ENCODE results near the gene MOSPD2. TPM values are rescaled to one million over a fixed set of nuclear protein-coding genes. Genes with fewer than 3 reads are reported as not detected.

The MOSPD2 gene
- total and polyA plus RNA-seq, 5 donors from 2014 or later: 5.5 to 10.8 (median 8.6) TPM

GRCh38 chrX:14930663-14931062 is 57.4 kb downstream of the MOSPD2 start:
- Histone ChIP-seq H3K9me3 (ENCODE audit: control insufficient read depth in 2 of 2, low read length in 2 of 2) (no peaks in the 10 kb centered on the region), H3K27me3 (ENCODE audit: control insufficient read depth, insufficient read depth, low read length) (no peaks in the 10 kb centered on the region), H3K4me1 (ENCODE audit: control insufficient read depth, insufficient read depth, low read length, poor library complexity, severe bottlenecking) (no peaks in the 10 kb centered on the region), H3K4me3 (ENCODE audit: low read depth, low read length) (no peak overlapping the region), H3K36me3 (ENCODE audit: control insufficient read depth, insufficient read depth, low read length) (no peaks in the 10 kb centered on the region), H3K27ac (ENCODE audit: insufficient read depth, low read length, poor library complexity, severe bottlenecking) (no peak overlapping the region)
- no peak overlapping the region for H3K27ac Mint-ChIP-seq
- H3K36me3 Mint-ChIP-seq: no peaks in the 10 kb centered on the region
- no peaks in the 10 kb centered on the region for H3K4me1 Mint-ChIP-seq
- ATAC-seq (ENCODE audit: low read depth in 2 of 2): no peak
- H3K4me3 Mint-ChIP-seq: no peak overlapping the region
- no peaks in the 10 kb centered on the region for H3K9me3 Mint-ChIP-seq
- DNase-seq: no peak
- H3K27me3 Mint-ChIP-seq: no peaks in the 10 kb centered on the region

GRCh38 chrX:14932136-14932535 is 58.9 kb downstream of the MOSPD2 start:
- no peaks in the 10 kb centered on the region for H3K9me3 ChIP-seq (ENCODE audit: control insufficient read depth in 2 of 2, low read length in 2 of 2)
- H3K27me3 ChIP-seq (ENCODE audit: control insufficient read depth, insufficient read depth, low read length): no peaks in the 10 kb centered on the region
- no peak overlapping the region for H3K27ac ChIP-seq (ENCODE audit: insufficient read depth, low read length, poor library complexity, severe bottlenecking)
- Mint-ChIP-seq H3K4me1 (no peaks in the 10 kb centered on the region), H3K9me3 (no peaks in the 10 kb centered on the region), H3K36me3 (no peaks in the 10 kb centered on the region), H3K4me3 (no peak overlapping the region), H3K27ac (no peak overlapping the region), H3K27me3 (no peaks in the 10 kb centered on the region)
- no peak overlapping the region for H3K4me3 ChIP-seq (ENCODE audit: low read depth, low read length)
- no peaks in the 10 kb centered on the region for H3K36me3 ChIP-seq (ENCODE audit: control insufficient read depth, insufficient read depth, low read length)
- ATAC-seq (ENCODE audit: low read depth in 2 of 2) (no peak), DNase-seq (no peak)
- no peaks in the 10 kb centered on the region for H3K4me1 ChIP-seq (ENCODE audit: control insufficient read depth, insufficient read depth, low read length, poor library complexity, severe bottlenecking)

- Mint-ChIP-seq H3K27me3 (no peaks in the 10 kb centered on the region), H3K9me3 (peaks cover 0 to 2% (median 0%) of the 10 kb centered on the region in 7 donors), H3K36me3 (no peaks in the 10 kb centered on the region), H3K4me3 (no peak overlapping the region), H3K4me1 (no peaks in the 10 kb centered on the region), H3K27ac (no peak overlapping the region)
- Histone ChIP-seq H3K9me3 (ENCODE audit: control insufficient read depth in 2 of 2, low read length in 2 of 2) (no peaks in the 10 kb centered on the region), H3K27me3 (ENCODE audit: control insufficient read depth, insufficient read depth, low read length) (no peaks in the 10 kb centered on the region), H3K27ac (ENCODE audit: insufficient read depth, low read length, poor library complexity, severe bottlenecking) (no peak overlapping the region), H3K4me3 (ENCODE audit: low read depth, low read length) (no peak overlapping the region), H3K36me3 (ENCODE audit: control insufficient read depth, insufficient read depth, low read length) (no peaks in the 10 kb centered on the region), H3K4me1 (ENCODE audit: control insufficient read depth, insufficient read depth, low read length, poor library complexity, severe bottlenecking) (no peaks in the 10 kb centered on the region)
- DNase-seq (no peak), ATAC-seq (ENCODE audit: low read depth in 2 of 2) (no peak)
Observed at GRCh38 chrX:14934423-14934822, 61.2 kb downstream of the MOSPD2 start.

- H3K9me3 Mint-ChIP-seq: peaks cover 0 to 2% (median 0%) of the 10 kb centered on the region in 7 donors
Observed at GRCh38 chrX:14936561-14936960, 63.3 kb downstream of the MOSPD2 start.

GRCh38 chrX:14939644-14940043 is 66.4 kb downstream of the MOSPD2 start:
- H3K9me3 Mint-ChIP-seq: peaks cover 0 to 2% (median 0%) of the 10 kb centered on the region in 7 donors
- no peaks in the 10 kb centered on the region for H3K4me1 Mint-ChIP-seq
- no peak overlapping the region for H3K27ac Mint-ChIP-seq
- no peak overlapping the region for H3K4me3 Mint-ChIP-seq
- no peaks in the 10 kb centered on the region for H3K36me3 Mint-ChIP-seq
- ATAC-seq (ENCODE audit: low read depth in 2 of 2): no peak
- no peaks in the 10 kb centered on the region for H3K4me1 ChIP-seq (ENCODE audit: control insufficient read depth, insufficient read depth, low read length, poor library complexity, severe bottlenecking)
- H3K9me3 ChIP-seq (ENCODE audit: control insufficient read depth in 2 of 2, low read length in 2 of 2): no peaks in the 10 kb centered on the region
- H3K27me3 ChIP-seq (ENCODE audit: control insufficient read depth, insufficient read depth, low read length): no peaks in the 10 kb centered on the region
- H3K27me3 Mint-ChIP-seq: peaks cover 4% of the 10 kb centered on the region
- H3K27ac ChIP-seq (ENCODE audit: insufficient read depth, low read length, poor library complexity, severe bottlenecking): no peak overlapping the region
- DNase-seq: no peak
- no peaks in the 10 kb centered on the region for H3K36me3 ChIP-seq (ENCODE audit: control insufficient read depth, insufficient read depth, low read length)
- H3K4me3 ChIP-seq (ENCODE audit: low read depth, low read length): no peak overlapping the region

More at GRCh38 chrX:14936561-14936960, 63.3 kb downstream of the MOSPD2 start:
- no peak for ATAC-seq (ENCODE audit: low read depth in 2 of 2)
- Mint-ChIP-seq H3K36me3 (no peaks in the 10 kb centered on the region), H3K27me3 (no peaks in the 10 kb centered on the region), H3K4me3 (no peak overlapping the region), H3K4me1 (no peaks in the 10 kb centered on the region), H3K27ac (no peak overlapping the region)
- Histone ChIP-seq H3K4me3 (ENCODE audit: low read depth, low read length) (no peak overlapping the region), H3K36me3 (ENCODE audit: control insufficient read depth, insufficient read depth, low read length) (no peaks in the 10 kb centered on the region), H3K27me3 (ENCODE audit: control insufficient read depth, insufficient read depth, low read length) (no peaks in the 10 kb centered on the region), H3K4me1 (ENCODE audit: control insufficient read depth, insufficient read depth, low read length, poor library complexity, severe bottlenecking) (no peaks in the 10 kb centered on the region), H3K27ac (ENCODE audit: insufficient read depth, low read length, poor library complexity, severe bottlenecking) (no peak overlapping the region), H3K9me3 (ENCODE audit: control insufficient read depth in 2 of 2, low read length in 2 of 2) (no peaks in the 10 kb centered on the region)
- DNase-seq: no peak

GRCh38 chrX:14941301-14941700 is 68.1 kb downstream of the MOSPD2 start:
- Histone ChIP-seq H3K4me1 (ENCODE audit: control insufficient read depth, insufficient read depth, low read length, poor library complexity, severe bottlenecking) (no peaks in the 10 kb centered on the region), H3K4me3 (ENCODE audit: low read depth, low read length) (no peak overlapping the region), H3K27me3 (ENCODE audit: control insufficient read depth, insufficient read depth, low read length) (no peaks in the 10 kb centered on the region), H3K27ac (ENCODE audit: insufficient read depth, low read length, poor library complexity, severe bottlenecking) (no peak overlapping the region), H3K9me3 (ENCODE audit: control insufficient read depth in 2 of 2, low read length in 2 of 2) (no peaks in the 10 kb centered on the region), H3K36me3 (ENCODE audit: control insufficient read depth, insufficient read depth, low read length) (no peaks in the 10 kb centered on the region)
- no peaks in the 10 kb centered on the region for H3K4me1 Mint-ChIP-seq
- H3K27ac Mint-ChIP-seq: no peak overlapping the region
- H3K27me3 Mint-ChIP-seq: peaks cover 4% of the 10 kb centered on the region
- H3K36me3 Mint-ChIP-seq: no peaks in the 10 kb centered on the region
- ATAC-seq (ENCODE audit: low read depth in 2 of 2): no peak
- no peak for DNase-seq
- H3K9me3 Mint-ChIP-seq: peaks cover 0 to 2% (median 0%) of the 10 kb centered on the region in 7 donors
- no peak overlapping the region for H3K4me3 Mint-ChIP-seq

- Mint-ChIP-seq H3K27ac (no peak overlapping the region), H3K36me3 (no peaks in the 10 kb centered on the region), H3K4me3 (no peak overlapping the region), H3K9me3 (peaks cover 0 to 4% (median 0%) of the 10 kb centered on the region in 7 donors), H3K4me1 (no peaks in the 10 kb centered on the region), H3K27me3 (peaks cover 4% of the 10 kb centered on the region)
- DNase-seq (no peak), ATAC-seq (ENCODE audit: low read depth in 2 of 2) (no peak)
- Histone ChIP-seq H3K36me3 (ENCODE audit: control insufficient read depth, insufficient read depth, low read length) (no peaks in the 10 kb centered on the region), H3K27ac (ENCODE audit: insufficient read depth, low read length, poor library complexity, severe bottlenecking) (no peak overlapping the region), H3K9me3 (ENCODE audit: control insufficient read depth in 2 of 2, low read length in 2 of 2) (no peaks in the 10 kb centered on the region), H3K27me3 (ENCODE audit: control insufficient read depth, insufficient read depth, low read length) (no peaks in the 10 kb centered on the region), H3K4me3 (ENCODE audit: low read depth, low read length) (no peak overlapping the region), H3K4me1 (ENCODE audit: control insufficient read depth, insufficient read depth, low read length, poor library complexity, severe bottlenecking) (no peaks in the 10 kb centered on the region)
Observed at GRCh38 chrX:14942341-14942740, 69.1 kb downstream of the MOSPD2 start.

DNA sequence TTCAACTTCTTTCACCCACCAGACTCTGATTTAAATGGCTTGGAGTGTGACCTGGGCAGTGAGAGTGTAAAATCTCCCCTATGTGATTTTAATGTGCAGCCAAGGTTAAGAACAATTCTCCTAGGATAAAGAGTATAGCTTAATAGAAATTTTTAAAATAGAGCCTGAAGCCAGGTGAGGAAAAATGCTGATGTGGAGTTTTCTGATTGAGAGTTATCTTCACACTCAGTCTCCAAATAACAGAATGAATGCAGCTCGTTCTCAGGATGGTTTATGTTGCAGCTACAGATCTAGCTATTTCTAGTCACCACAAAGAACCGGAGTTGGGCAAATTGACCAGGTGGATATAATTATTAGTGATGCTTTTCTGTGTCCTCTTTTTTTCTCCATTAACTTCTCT is 70.7 kb downstream of the MOSPD2 start:
- no peak overlapping the region for H3K4me3 ChIP-seq (ENCODE audit: low read depth, low read length)
- H3K9me3 Mint-ChIP-seq: peaks cover 0 to 3% (median 0%) of the 10 kb centered on the region in 7 donors
- H3K27me3 Mint-ChIP-seq: peaks cover 4% of the 10 kb centered on the region

More for the DNA sequence above, 70.7 kb downstream of the MOSPD2 start:
- DNase-seq: no peak
- no peaks in the 10 kb centered on the region for H3K4me1 Mint-ChIP-seq
- Histone ChIP-seq H3K4me1 (ENCODE audit: control insufficient read depth, insufficient read depth, low read length, poor library complexity, severe bottlenecking) (no peaks in the 10 kb centered on the region), H3K27ac (ENCODE audit: insufficient read depth, low read length, poor library complexity, severe bottlenecking) (no peak overlapping the region), H3K36me3 (ENCODE audit: control insufficient read depth, insufficient read depth, low read length) (no peaks in the 10 kb centered on the region), H3K27me3 (ENCODE audit: control insufficient read depth, insufficient read depth, low read length) (no peaks in the 10 kb centered on the region), H3K9me3 (ENCODE audit: control insufficient read depth in 2 of 2, low read length in 2 of 2) (no peaks in the 10 kb centered on the region)
- no peak overlapping the region for H3K27ac Mint-ChIP-seq
- no peak for ATAC-seq (ENCODE audit: low read depth in 2 of 2)
- no peak overlapping the region for H3K4me3 Mint-ChIP-seq
- no peaks in the 10 kb centered on the region for H3K36me3 Mint-ChIP-seq
